Germinal center (tissue), 1 donor: Measurements from ENCODE around the gene HSD17B11.
"Not testable (repeated sequence)": the region's sequence is repeated elsewhere in the genome, so short reads cannot be mapped to it uniquely, and the experiment has no call there.

ENCODE experiments used
- DNase-seq: peaks from one replicate; pipeline ENCODE4 v3.0.0; 2012; ENCODE audit warnings: mixed read lengths, low spot score

The HSD17B11 gene

GRCh38 chr4:87305562-87305961, 85.4 kb downstream of the HSD17B11 start:
- no peak for DNase-seq

- DNase-seq, result no peak
These were observed 86.1 kb downstream of the HSD17B11 start for GRCh38 chr4:87304745-87305432.

- no peak for DNase-seq
These were observed 91.1 kb downstream of the HSD17B11 start for GRCh38 chr4:87299898-87300297.

GRCh38 chr4:87298362-87298761, 92.6 kb downstream of the HSD17B11 start:
- no peak for DNase-seq

- not testable (repeated sequence) for DNase-seq
These were observed 96.1 kb downstream of the HSD17B11 start for GRCh38 chr4:87294911-87295310.

GRCh38 chr4:87293889-87294288, 97.1 kb downstream of the HSD17B11 start:
- not testable (repeated sequence) for DNase-seq

GRCh38 chr4:87286970-87287369, 104.0 kb downstream of the HSD17B11 start:
- no peak for DNase-seq
